Mesenchymal stem cell (in vitro differentiated cells and primary cell): ENCODE measurements around the gene HK1.
"Not testable (repeated sequence)": the region's sequence is repeated elsewhere in the genome, so short reads cannot be mapped to it uniquely, and the experiment has no call there.

Experiments used
- DNase-seq: peaks from one replicate; pipeline ENCODE4 v3.0.0-alpha.2; 2013
- H2AFZ ChIP-seq: one replicate; pipeline ENCODE4 v1.6.1; 2013; ENCODE audit warnings: low read depth, mild to moderate bottlenecking, control low read depth, inconsistent platforms, low read length, moderate library complexity
- H2AK5ac ChIP-seq: 2 replicates; pipeline ENCODE4 v1.6.1; 2013; ENCODE audit warnings: low read length, moderate library complexity, mild to moderate bottlenecking, inconsistent platforms; ENCODE audit not compliant: severe bottlenecking
- H2BK120ac ChIP-seq: one replicate; pipeline ENCODE4 v1.6.1; 2013; ENCODE audit warnings: low read depth, mild to moderate bottlenecking, inconsistent platforms, low read length, moderate library complexity
- H2BK12ac ChIP-seq, 2 experiments: one replicate each; pipeline ENCODE4 v1.6.1; 2013; ENCODE audit warnings: inconsistent platforms in 2 of 2, low read length in 2 of 2, mild to moderate bottlenecking in 2 of 2, moderate library complexity in 2 of 2, control low read depth in 1 of 2
- H2BK15ac ChIP-seq: one replicate; pipeline ENCODE4 v1.6.1; 2013; ENCODE audit warnings: mild to moderate bottlenecking, low read depth, inconsistent platforms; ENCODE audit not compliant: poor library complexity, severe bottlenecking
- H2BK5ac ChIP-seq: 2 replicates; pipeline ENCODE4 v1.6.1; 2013; ENCODE audit warnings: low read depth, mild to moderate bottlenecking, low read length, control low read depth, inconsistent platforms; ENCODE audit not compliant: poor library complexity, severe bottlenecking
- H3K14ac ChIP-seq, 2 experiments: one replicate each; pipeline ENCODE4 v1.6.1; 2013; ENCODE audit warnings: inconsistent platforms in 2 of 2, low read length in 2 of 2, control low read depth in 1 of 2, mild to moderate bottlenecking in 1 of 2, moderate library complexity in 1 of 2
- H3K18ac ChIP-seq, 2 experiments: one replicate each; pipeline ENCODE4 v1.6.1; 2013; ENCODE audit warnings: inconsistent platforms in 2 of 2, low read length in 2 of 2, control low read depth in 1 of 2, low read depth in 1 of 2, mild to moderate bottlenecking in 1 of 2
- H3K23ac ChIP-seq, 2 experiments: one replicate each; pipeline ENCODE4 v1.6.1; 2013; ENCODE audit warnings: inconsistent platforms in 2 of 2, low read length in 2 of 2, mild to moderate bottlenecking in 2 of 2, moderate library complexity in 2 of 2, control low read depth in 1 of 2
- H3K27ac ChIP-seq: 2 replicates; pipeline ENCODE4 v1.5.1; 2013; ENCODE audit warnings: mild to moderate bottlenecking, moderate library complexity, low read length, control low read depth, inconsistent platforms; ENCODE audit not compliant: poor library complexity, severe bottlenecking
- H3K27me3 ChIP-seq, 2 experiments: 2 replicates each; pipeline versions ENCODE4 v1.6.1 to v1.7.0; 2013; ENCODE audit warnings: low read length in 2 of 2, mild to moderate bottlenecking in 2 of 2, moderate library complexity in 2 of 2, control low read depth in 1 of 2, inconsistent platforms in 1 of 2; ENCODE audit not compliant: control insufficient read depth in 1 of 2, insufficient read depth in 1 of 2
- H3K36me3 ChIP-seq, 2 experiments: 2 replicates each; pipeline versions ENCODE4 v1.6.1 to v1.7.0; 2013; ENCODE audit warnings: low read length in 2 of 2, control low read depth in 1 of 2, inconsistent platforms in 1 of 2, low read depth in 1 of 2, mild to moderate bottlenecking in 1 of 2; ENCODE audit not compliant: insufficient read depth in 2 of 2, control insufficient read depth in 1 of 2
- H3K4ac ChIP-seq, 2 experiments: one replicate each; pipeline ENCODE4 v1.6.1; 2013; ENCODE audit warnings: inconsistent platforms in 2 of 2, low read length in 2 of 2, mild to moderate bottlenecking in 2 of 2, moderate library complexity in 2 of 2, control low read depth in 1 of 2, low read depth in 1 of 2
- H3K4me1 ChIP-seq: 2 replicates; pipeline ENCODE4 v1.6.1; 2013; ENCODE audit warnings: low read depth, low read length, control low read depth; ENCODE audit not compliant: control insufficient read depth, insufficient read depth
- H3K4me2 ChIP-seq: 2 replicates; pipeline ENCODE4 v1.6.1; 2013; ENCODE audit warnings: low read length, mild to moderate bottlenecking, inconsistent platforms; ENCODE audit not compliant: poor library complexity, severe bottlenecking
- H3K4me3 ChIP-seq, 2 experiments: 2 replicates each; pipeline versions ENCODE4 v1.5.1 to v1.7.0; 2013; ENCODE audit warnings: low read length in 2 of 2, mild to moderate bottlenecking in 2 of 2, control low read depth in 1 of 2, low read depth in 1 of 2; ENCODE audit not compliant: insufficient read depth in 1 of 2
- H3K79me1 ChIP-seq: replicated peaks from 2 replicates; pipeline ENCODE4 v1.6.1; 2013; ENCODE audit warnings: mild to moderate bottlenecking, control low read depth, low read length, inconsistent platforms; ENCODE audit not compliant: poor library complexity, severe bottlenecking
- H3K9ac ChIP-seq: 2 replicates; pipeline ENCODE4 v1.7.0; 2013; ENCODE audit warnings: mild to moderate bottlenecking, low read length, moderate library complexity
- H3K9me3 ChIP-seq: 2 replicates; pipeline ENCODE4 v1.7.0; 2013; ENCODE audit warnings: mild to moderate bottlenecking, low read length; ENCODE audit not compliant: control insufficient read depth
- H4K8ac ChIP-seq: one replicate; pipeline ENCODE4 v1.6.1; 2013; ENCODE audit warnings: inconsistent platforms, mild to moderate bottlenecking, low read length, moderate library complexity
- H4K91ac ChIP-seq: one replicate; pipeline ENCODE4 v1.6.1; 2013; ENCODE audit warnings: mild to moderate bottlenecking, low read length, inconsistent platforms
- WGBS: methylation state at CpG from one replicate; pipeline ENCODE4 v1.1.7; 2013; ENCODE audit warnings: mixed read lengths; 5-methylcytosine and 5-hydroxymethylcytosine counted together

Gene HK1

GRCh38 chr10:69325637-69326523 is 47.6 kb downstream of the HK1 start:
- not testable (repeated sequence) for H2BK120ac ChIP-seq, H2BK5ac ChIP-seq, H3K14ac ChIP-seq, H2BK15ac ChIP-seq, H3K23ac ChIP-seq, H4K91ac ChIP-seq, H2BK12ac ChIP-seq, H3K9me3 ChIP-seq, H2AFZ ChIP-seq, H3K27me3 ChIP-seq, H3K4ac ChIP-seq, H4K8ac ChIP-seq, H3K4me3 ChIP-seq
- Histone ChIP-seq H3K9ac (peak overlapping the region; percentile 44), H2AK5ac (peak overlapping the region; percentile 33), H3K79me1 (peaks cover 12% of the 10 kb centered on the region), H3K4me1 (peaks cover 21% of the 10 kb centered on the region), H3K27ac (peak overlapping the region; percentile 60), H3K4me2 (peak overlapping the region; percentile 8), H3K18ac (peak overlapping the region in 1 of 2 experiments; percentile 42), H3K36me3 (peaks cover 3 to 15% of the 10 kb centered on the region in 2 experiments)
- peak; percentile 64 for DNase-seq
- 40% methylated on average over 18 of the region's 24 CpGs for WGBS

- no CpG with 5 or more reads among the region's 3 CpGs for WGBS
- H2BK15ac ChIP-seq: no peak overlapping the region
These were observed 48.4 kb downstream of the HK1 start for GRCh38 chr10:69326692-69327091.

GRCh38 chr10:69327463-69328379 is 49.4 kb downstream of the HK1 start:
- no peak overlapping the region for H3K27ac ChIP-seq
- peak overlapping the region; percentile 28 to 74 for H3K18ac ChIP-seq
- no peak overlapping the region for H3K4ac ChIP-seq
- H3K14ac ChIP-seq: no peak overlapping the region
- H3K9me3 ChIP-seq: no peaks in the 10 kb centered on the region
- no peak overlapping the region for H2BK15ac ChIP-seq
- H3K79me1 ChIP-seq: peaks cover 22% of the 10 kb centered on the region
- peak overlapping the region; percentile 47 for H4K8ac ChIP-seq
- peaks cover 16% of the 10 kb centered on the region for H3K4me1 ChIP-seq
- H2BK12ac ChIP-seq: no peak overlapping the region
- H2BK5ac ChIP-seq: no peak overlapping the region
- no peak overlapping the region for H3K4me3 ChIP-seq
- H2BK120ac ChIP-seq: no peak overlapping the region
- H3K23ac ChIP-seq: no peak overlapping the region
- peak; percentile 52 for DNase-seq
- no peak overlapping the region for H2AK5ac ChIP-seq
- WGBS: 72% methylated on average over 22 of the region's 23 CpGs
- H3K9ac ChIP-seq: peak overlapping the region; percentile 18
- no peak overlapping the region for H2AFZ ChIP-seq
- H3K36me3 ChIP-seq: peaks cover 6 to 30% of the 10 kb centered on the region in 2 experiments
- no peak overlapping the region for H4K91ac ChIP-seq
- no peaks in the 10 kb centered on the region for H3K27me3 ChIP-seq
- H3K4me2 ChIP-seq: no peak overlapping the region

More at GRCh38 chr10:69326692-69327091, 48.4 kb downstream of the HK1 start:
- Histone ChIP-seq H2BK5ac (no peak overlapping the region), H3K27ac (peak overlapping the region; percentile 28), H2AFZ (no peak overlapping the region), H3K14ac (no peak overlapping the region), H3K27me3 (no peaks in the 10 kb centered on the region), H2BK120ac (no peak overlapping the region), H2BK12ac (no peak overlapping the region), H3K18ac (no peak overlapping the region), H3K79me1 (peaks cover 17% of the 10 kb centered on the region), H3K4me1 (peaks cover 15% of the 10 kb centered on the region), H3K4me2 (no peak overlapping the region), H3K36me3 (peaks cover 5 to 22% of the 10 kb centered on the region in 2 experiments), H4K91ac (no peak overlapping the region), H4K8ac (no peak overlapping the region), H3K4me3 (no peak overlapping the region), H3K23ac (no peak overlapping the region), H3K4ac (no peak overlapping the region), H3K9me3 (no peaks in the 10 kb centered on the region), H3K9ac (peak overlapping the region; percentile 44), H2AK5ac (no peak overlapping the region)
- no peak for DNase-seq

- Histone ChIP-seq H3K4ac (no peak overlapping the region), H3K9me3 (no peaks in the 10 kb centered on the region), H3K4me1 (peaks cover 21% of the 10 kb centered on the region), H3K27ac (no peak overlapping the region), H3K14ac (no peak overlapping the region), H2BK5ac (no peak overlapping the region), H2BK120ac (no peak overlapping the region), H3K4me2 (no peak overlapping the region), H3K4me3 (no peak overlapping the region), H3K23ac (no peak overlapping the region), H2AFZ (no peak overlapping the region), H4K8ac (no peak overlapping the region), H2AK5ac (no peak overlapping the region), H3K18ac (no peak overlapping the region), H3K27me3 (no peaks in the 10 kb centered on the region), H4K91ac (no peak overlapping the region), H2BK12ac (no peak overlapping the region), H3K79me1 (peaks cover 25% of the 10 kb centered on the region), H2BK15ac (no peak overlapping the region), H3K36me3 (peaks cover 10 to 36% of the 10 kb centered on the region in 2 experiments), H3K9ac (peak overlapping the region; percentile 18)
- DNase-seq: no peak
- WGBS: 92% methylated on average over 8 of the region's 8 CpGs
These were observed 50.1 kb downstream of the HK1 start for GRCh38 chr10:69328380-69328735.
